ENCODE data around the gene DAD1.
A peak's percentile ranks its signal among the peaks of the same experiment; 100 is the strongest.
"Not testable (repeated sequence)": the region's sequence is repeated elsewhere in the genome, so short reads cannot be mapped to it uniquely, and the experiment has no call there.

Gene DAD1

DNA sequence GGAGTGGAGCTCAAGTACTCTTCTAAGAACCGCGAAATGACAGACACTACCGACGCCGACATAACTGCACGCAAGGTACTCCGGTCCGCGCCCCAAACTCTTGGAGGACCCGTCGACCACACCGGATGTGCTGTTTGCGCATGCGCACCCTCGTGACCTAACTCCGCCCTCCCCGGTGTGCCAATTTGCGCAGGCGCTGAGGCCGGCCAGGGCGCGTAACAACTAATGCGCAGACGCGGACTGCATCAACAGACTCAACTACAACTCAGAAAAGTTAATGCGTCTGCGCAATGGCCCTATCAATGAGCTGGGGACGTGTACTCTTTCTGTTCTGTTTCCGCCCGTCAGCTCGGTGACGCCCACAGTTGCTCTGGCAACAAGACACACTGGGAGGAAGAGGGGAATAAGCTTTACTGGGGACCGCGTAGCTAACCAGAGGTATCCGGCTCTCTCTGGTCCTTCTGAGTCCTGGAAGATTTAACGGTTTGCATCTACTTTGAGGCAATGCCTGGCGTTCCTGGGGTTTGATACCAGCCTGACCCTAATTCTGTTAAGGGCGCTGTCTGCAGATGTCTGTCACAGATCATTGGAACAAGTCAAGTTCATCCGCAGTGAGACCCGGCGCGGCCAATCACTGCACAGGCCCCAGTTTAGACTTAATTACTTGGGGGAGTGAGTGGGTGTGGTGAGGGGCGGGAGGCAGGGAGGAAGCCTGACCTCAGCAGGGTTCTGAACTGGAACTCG, at the start of gene DAD1:
DAD1 (minus strand) TSS at position 129 of the 744 bp plus-strand sequence; CDS start at position 62, 67 bp downstream.
- DNase-seq = peak; percentile 100

DNA sequence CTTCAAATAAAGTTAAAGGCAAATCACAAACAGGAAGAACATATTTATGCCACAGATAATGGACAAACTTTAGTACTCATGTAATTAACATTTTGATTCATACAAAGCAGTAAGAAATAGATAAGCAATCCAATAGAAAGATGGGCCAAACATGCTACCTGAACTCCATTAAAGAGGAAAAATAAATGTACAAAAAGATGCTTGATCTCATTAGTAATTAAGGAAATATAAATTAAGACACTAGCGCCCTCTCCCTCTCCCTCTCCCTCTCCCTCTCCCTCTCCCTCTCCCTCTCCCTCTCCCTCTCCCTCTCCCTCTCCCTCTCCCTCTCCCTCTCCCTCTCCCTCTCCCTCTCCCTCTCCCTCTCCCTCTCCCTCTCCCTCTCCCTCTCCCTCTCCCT, 47.0 kb upstream of the DAD1 start:
- not testable (repeated sequence) for DNase-seq

DNA sequence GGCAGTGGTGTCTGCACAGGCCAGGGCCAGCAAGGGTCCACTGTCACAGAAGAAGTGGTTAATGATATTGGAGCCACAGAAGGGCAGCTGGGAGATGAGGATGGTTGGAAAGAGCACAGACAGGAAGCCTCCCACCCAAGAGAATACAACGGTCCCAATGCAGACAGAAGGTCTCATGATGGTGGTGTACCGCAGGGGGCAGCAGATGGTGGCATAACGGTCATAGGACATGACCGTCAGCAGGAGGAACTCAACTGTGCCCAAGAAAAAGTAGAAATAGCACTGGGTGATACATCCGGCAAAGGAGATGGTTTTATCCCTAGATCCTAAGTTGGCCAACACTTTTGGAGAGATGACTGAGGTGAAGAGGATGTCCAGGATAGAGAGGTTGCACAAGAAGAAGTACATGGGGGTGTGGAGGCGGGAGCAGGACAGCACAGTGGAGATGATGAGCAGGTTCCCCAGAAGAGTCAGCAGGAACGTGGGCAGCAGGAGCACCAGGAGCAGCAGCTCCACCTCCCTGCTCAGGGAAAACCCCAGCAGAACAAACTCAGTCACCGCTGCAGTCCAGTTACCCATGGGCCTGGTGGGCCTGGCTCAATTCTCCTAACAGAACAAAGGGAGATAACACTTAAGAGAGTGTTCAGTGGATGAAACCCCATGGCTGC, 45.3 kb upstream of the DAD1 start:
- DNase-seq = no peak

DNA sequence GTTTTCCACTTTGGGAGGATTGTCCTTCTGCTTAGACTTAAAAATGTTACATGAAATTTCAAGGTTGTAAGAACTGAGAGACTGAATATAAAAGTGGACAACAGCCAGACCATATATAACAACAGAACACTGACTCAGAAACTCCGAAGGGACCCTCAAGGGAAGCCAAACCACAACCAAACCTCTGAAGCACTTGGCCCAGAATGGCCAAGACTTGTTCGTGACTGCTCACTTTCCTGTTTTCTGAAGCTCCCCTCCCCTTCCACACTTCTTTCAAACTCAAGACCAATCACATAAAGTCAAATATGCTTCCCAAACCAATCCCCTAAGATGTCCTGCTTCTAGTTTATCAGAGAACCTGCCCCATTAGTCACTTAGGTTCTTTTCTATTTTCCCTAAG, 41.5 kb upstream of the DAD1 start:
- DNase-seq = no peak

DNA sequence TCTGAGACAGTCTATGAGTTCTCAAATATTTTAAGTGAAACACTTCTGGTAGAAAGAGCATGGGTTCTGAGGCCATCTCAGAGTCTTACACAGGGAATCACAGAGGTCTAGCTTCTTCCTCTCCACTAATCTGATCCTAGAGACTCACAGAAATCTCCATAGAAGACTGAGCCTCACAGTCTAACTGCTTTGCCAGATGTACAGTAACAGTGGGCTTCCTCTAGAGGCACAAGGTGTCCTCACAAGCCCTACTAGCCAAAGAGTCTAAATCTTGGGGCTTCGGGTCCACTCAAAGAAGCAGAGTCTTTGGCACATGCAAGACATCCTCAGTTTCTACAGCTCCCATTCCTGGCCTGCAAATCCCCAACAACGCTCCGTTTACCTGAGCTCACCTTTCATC, 41.0 kb upstream of the DAD1 start:
- DNase-seq = no peak

DNA sequence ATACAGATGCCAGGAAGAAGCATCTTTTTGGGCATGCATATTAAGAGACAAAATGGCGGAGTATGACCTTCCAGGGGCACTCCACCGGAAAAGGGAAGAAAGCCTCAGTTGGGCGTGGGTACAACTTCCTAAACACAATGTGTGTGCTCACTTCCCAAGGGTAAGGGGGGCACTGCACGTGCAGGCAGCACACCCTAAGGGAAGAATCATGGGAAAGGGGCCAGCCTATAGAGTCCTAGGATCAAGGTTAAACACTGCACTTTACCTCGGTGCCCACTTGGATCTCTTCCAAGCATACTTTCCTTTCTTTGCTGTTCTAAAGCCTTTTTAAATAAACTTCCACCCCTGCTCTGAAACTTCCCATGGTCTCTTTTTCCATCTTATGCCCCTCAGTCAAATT, 40.3 kb upstream of the DAD1 start:
- DNase-seq = no peak

DNA sequence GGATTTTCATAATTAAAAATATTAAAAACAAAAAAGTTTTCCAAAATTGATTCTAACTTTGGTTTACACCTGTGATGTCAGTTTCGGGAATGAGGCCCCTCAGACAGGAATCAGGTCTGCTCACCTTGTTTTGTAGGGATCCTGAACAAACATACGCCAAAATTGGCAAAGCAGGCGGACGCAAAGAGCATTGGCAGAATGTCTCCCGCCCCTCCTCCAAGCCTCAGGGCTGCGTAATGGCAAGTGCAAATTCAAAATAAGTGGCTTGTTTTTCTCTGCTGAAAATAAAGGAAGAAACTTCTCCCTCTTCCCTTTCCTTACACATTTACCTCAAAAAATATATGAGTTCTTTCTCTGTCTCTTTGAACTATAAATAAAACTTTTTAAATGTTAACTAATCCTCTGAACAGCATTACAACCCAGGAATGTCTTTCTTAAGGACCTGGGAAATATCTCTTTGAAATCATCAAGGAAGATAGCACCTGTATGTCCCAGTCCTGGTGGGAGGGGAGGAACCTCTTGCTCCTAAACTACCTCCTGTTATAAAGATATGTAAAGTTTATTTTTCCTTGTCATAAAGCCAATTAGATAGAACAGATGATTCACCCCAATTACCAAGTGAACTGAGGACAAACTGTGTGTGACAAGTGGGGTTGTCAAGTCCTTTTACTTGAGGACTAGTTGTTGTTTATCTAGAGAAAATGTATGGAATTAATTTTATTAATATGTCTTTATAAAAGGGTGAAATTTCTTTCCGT, 38.7 kb upstream of the DAD1 start:
- no peak for DNase-seq

DNA sequence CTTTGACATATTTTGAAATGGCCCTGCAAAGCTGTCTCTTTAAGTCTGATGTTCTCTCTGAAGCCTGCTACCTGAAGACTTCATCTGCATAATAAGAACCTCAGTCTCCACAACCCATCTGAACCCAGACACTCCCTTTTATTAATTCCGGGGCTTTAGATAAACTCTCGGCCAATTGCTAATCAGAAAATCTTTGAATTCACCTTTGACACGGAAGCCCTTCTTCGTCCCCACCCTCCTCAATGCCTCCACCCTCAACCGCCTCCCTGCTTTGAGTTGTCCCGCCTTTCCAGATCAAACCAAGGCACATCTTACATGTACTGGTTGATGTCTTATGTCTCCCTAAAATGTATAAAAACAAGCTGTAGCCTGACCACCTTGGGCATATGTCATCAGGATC, 37.6 kb upstream of the DAD1 start:
- DNase-seq = no peak

DNA sequence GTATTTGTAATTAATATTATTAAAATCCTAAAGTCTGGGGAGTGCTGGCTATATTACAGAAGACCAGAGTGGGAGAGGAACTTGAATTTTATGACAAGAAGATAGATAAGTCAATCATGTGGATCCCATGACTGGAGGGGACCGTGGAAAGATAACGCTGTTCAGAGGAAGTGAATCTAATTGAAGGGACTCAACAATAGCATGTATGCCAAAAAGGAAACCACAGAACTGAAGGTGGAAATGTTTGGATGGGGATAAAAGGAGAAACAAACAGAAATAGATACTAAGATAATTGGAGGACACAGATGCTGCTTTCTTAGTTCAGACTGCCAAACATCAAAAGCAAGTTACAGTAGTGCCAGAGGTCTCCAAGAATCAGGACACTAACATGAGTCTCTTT, 34.0 kb upstream of the DAD1 start:
- DNase-seq = no peak

DNA sequence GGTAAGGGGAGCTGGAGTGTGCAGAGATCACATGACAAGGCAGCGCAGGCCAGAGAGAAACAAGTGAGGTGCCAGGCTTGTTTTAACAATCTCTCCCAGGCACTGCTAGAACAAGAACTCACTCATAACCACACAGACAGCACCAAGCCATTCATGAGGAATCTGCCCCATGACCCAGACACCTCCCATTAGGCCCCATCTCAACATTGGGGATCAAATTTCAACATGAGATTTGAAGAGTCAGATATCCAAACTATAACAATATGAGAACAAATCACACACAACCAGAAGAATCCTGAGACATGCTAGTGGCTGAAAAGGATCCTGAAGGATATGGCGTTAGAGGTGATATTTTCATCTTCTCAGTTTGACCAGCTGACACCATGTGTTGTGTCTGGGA, 33.2 kb upstream of the DAD1 start:
- no peak for DNase-seq

DNA sequence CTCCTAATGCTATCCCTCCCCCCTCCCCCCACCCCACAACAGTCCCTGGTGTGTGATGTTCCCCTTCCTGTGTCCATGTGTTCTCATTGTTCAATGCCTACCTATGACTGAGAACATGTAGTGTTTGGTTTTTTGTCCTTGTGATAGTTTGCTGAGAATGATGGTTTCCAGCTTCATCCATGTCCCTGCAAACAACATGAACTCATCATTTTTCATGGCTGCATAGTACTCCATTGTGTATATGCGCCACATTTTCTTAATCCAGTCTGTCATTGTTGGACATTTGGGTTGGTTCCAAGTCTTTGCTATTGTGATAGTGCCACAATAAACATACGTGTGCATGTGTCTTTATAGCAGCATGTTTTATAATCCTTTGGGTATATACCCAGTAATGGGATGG, 26.7 kb upstream of the DAD1 start:
- not testable (repeated sequence) for DNase-seq

DNA sequence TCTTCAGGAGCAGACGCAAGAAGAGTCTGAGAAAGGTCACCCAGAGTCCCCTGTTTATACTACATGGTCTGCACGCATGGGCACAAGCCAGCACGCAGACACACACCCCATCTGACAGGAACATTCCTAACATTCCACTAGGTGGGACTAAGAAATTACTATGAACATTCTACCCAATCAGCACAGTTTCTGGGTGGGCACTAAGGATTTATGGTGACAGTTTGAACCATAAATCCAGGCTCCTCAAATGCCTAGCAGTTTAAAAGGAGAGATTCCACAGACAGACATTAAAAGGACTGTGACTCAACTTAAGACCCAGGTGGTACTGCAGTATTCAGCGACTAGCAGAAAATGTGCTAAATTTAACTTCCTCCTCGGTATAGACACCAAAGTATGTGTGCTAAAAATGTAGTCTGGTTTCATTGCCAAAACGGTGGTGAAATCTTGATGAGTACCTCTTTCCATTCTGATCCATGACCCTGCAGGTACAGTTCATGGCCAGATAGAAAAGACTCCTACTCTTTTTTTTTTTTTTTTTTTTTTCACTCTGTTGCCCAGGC, 25.3 kb upstream of the DAD1 start:
- DNase-seq = peak; percentile 48

DNA sequence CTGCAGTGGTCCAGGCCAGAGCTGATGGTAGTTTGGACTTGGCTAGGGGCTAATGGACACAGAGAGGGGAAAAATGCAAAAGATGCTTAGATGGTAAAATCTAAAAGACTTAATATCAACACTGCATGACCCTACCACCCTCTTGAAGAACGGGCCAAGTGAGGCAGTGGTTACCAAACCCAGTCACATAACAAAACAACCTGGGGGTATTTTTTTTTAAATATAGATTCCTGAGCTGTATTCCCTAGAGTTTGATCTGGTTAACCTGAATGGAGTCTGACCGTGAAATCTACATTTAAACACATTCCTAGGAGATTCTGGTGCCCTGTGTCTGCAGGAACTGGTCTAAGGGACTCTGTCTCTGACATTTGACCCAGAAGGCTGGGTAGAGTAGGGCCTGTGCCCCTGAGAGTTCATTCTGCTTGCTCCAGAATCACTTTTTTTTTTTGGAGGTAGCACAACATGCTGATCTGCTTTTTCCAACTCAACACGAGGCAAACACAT, 24.8 kb upstream of the DAD1 start:
- DNase-seq = no peak

DNA sequence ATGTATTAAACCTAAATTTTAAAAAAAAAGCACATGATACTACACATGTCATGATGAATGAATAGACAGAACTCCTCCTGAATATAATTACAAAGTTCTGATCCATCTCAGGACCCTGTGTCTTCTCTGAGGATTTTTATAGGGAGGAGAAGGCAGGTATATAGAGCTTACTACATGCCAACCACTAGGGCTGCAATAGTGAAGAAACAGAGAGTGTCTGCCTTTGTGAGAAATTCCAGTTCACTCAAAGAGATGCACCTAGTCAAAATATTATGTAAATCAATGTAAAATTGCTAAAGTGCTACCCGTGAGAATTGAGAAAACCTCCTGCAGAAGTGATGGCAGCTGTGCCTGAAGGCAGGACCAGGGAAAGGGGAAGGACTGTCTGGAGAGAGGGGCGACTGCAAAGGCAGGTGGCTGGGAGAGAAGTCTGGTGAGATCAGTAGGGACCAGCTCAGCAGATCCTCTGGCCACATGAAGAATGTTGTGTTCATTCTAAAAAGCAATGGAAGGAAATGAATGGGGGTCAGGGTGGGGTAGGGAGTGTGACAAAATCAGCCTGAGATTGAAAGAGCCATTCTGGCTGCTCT, 24.2 kb upstream of the DAD1 start:
- no peak for DNase-seq

DNA sequence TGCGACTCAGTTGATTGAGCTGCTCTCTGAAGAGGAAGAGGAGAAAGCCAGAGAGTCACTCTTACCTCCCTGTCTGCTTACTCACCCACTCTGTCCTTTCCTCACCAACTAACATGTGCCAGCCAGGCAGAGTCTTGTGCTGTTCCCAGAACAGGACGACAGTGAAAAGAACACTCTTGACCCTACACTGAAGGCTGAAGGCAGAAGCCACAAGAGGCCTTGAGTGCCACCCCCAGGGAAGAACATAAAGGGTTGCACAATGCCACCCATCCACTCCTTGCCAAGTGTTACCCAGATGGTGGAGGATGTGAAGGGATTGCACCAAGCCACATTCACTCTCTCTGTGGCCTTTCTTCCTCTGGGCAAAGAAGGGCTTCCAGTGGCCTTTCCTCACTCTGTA, 21.9 kb upstream of the DAD1 start:
- no peak for DNase-seq

DNA sequence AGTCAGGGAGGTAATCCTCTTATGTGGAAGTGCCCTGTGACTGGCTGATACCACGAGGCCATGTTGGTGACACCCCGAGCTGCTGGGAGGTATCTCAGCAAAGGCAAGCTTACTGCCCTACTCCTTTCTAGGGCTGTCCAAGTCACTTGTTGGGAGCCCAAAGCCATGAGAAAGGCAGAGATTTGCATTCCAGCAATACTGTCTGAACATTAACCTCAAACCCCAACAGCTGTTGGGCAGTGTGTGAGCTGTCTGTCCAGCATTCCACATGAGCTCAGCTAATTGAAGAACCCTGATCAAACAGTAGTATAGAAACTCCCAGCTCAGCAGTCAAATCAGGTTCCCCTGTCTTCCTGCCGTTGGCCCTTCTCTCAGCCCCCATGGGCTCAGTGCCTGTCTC, 18.3 kb upstream of the DAD1 start:
- no peak for DNase-seq

DNA sequence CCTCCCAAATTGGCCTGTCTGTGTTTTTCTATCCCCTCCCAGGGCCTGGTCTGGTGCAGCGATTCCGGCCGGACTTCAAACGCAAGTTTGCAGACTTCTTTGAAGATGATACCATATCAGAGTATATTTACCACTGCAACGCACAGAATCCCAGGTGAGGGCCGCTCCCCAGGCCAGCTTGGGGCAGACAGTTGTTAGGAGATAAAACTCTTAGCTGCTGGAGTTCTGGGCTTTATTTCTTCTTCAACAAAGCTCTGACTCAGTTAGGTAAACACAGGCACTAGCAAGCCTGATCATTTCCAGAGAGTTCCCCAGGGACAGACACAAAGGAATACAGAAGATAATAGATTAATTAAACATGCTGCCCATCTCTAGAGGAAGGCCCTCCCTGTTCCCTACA, 17.4 kb upstream of the DAD1 start:
- no peak for DNase-seq

DNA sequence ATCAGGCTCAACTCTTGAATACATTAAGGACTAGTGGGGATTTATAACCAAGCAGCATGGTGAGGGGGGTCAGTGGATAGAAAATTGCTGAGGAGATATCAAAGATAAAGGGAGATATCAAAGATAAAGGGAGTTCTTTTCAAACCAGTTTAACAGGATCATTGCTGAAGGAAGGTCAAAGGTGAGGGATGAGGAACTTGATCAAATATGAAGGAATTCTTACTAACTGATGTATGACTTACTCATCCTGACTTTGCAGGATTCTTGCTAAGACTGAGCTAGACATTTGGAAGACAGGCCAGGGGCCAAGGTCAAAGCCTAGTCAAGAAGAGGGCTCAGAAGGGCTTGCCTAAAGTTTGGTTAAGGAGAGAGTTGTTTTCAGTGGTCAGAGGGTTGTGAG, 13.8 kb upstream of the DAD1 start:
- DNase-seq = no peak

DNA sequence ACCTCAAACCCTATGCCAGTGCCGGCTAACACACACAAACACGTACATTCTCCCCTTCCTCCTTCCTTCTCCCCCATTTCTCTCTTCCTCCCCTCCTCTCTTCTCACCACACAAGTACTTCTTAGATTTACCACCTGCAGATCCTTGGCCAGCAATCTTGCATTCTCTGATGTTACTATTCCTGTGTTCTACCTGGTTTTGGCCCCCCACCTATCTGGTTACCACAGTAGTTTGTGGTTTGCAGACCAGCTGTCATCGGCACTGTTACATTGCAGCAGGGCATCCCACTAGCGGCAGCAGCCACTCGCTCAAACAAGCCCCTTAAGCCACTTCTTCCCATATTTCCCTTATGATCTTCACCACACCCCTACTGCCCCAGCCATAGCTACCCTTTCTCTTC, 13.0 kb upstream of the DAD1 start:
- DNase-seq = no peak

DNA sequence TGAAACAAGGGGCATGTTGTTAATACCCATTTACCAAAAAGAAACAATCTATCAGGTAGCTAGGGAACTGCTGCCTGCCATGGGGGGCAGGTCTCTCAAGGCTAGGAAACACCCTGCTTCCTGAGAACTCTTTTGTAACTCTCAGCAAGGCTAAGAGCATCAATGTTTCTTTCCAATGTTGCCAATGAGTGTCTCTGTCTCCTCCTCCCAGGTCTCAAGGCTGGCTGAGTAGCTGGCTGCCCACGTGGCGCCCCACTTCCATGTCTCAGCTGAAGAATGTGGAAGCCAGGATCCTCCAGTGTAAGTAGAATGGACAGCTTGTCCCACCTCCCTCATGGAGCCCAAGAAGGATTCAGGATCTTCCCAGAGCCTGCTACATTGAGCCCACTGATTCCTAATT, 12.4 kb upstream of the DAD1 start:
- DNase-seq = no peak

DNA sequence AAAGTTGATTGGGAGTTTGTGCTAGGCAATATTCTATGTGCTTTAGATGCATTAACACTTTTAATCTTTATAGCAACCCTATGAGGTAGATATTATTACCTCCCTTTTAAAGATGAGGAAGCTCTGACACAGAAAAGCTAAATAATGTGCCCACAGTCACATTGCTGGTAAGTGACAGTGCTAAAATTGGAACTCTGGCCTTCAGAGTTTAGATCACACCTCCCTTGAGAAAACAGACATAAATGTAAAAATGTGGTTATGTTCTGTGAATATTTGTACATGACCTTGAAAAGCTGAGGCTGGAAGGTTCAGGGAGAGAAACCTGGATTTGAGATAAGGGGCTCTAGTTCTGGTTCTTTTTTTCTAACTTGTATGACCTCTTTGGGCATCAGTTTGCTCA, 11.0 kb upstream of the DAD1 start:
- DNase-seq = no peak

DNA sequence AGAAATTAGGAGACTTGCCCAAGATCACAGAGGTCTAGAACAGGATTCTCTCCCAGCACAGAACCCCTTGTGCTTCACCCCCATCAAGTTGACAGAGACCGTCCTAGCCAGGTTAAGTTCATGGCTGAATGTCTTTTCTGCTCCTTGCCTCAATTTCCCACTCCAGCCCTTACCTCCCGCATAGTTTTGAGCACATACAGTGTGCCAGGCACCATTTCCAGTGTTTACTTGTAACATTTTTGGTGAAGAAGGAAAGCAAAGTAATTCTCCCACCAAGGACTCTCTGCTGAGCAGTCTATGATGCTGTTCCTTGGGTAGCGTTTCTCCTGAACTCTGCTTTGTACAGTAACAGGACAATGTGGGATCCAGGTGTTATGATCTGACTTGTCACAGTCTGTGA, 10.3 kb upstream of the DAD1 start:
- no peak for DNase-seq

DNA sequence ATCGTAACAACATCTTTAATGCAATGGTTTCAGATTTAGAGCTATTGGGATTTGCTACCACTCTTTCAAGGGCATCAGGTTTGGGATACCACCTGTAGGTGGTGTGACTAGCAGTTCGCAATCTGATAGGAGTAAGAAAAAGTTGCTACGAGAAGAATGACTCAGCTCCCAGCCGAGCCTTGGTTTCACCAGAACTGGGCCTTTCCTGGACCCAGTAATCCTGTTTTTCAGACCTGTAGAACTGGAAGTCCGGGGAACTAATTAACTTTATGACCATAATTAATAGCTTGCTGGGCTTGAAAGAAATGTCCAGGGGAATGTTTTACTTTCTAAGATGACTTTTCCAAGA, 9.8 kb upstream of the DAD1 start:
- DNase-seq = no peak

Measured in femur (tissue), 1 donor.